H1 (cell line): ENCODE measurements around the gene PRDM10. TPM values are rescaled to one million over a fixed set of nuclear protein-coding genes. Genes with fewer than 3 reads are reported as not detected.

Source experiments
- CTCF ChIA-PET: fragments of 300-600 bp; sonication (Branson Sonifier 250); formaldehyde crosslinking; loops from one replicate; lab custom pipeline; 2021; ENCODE audit not compliant: partially characterized antibody; lab: Charles Lee
- POLR2A ChIA-PET: fragments of 300-600 bp; sonication (Branson Sonifier 250); formaldehyde crosslinking; loops from one replicate; lab custom pipeline; 2021; ENCODE audit warnings: inconsistent platforms; ENCODE audit not compliant: partially characterized antibody; lab: Charles Lee
- DNase-seq, 2 experiments: peaks; one replicate each; pipeline versions ENCODE4 v3.0.0 to v3.0.0-alpha.2; 2010 to 2022; ENCODE audit warnings: low spot score in 2 of 2, low read depth in 1 of 2, mixed read lengths in 1 of 2
- FAIRE-seq: peaks from 2 replicates; lab custom pipeline; 2011; peaks lifted over from hg19 to GRCh38; lab: Jason Lieb, UNC
- H2AFZ ChIP-seq: 2 replicates; pipeline ENCODE4 v1.8.1; 2012; ENCODE audit warnings: low read length, inconsistent platforms
- H2AK5ac ChIP-seq: 2 replicates; pipeline ENCODE4 v1.6.1; 2013; ENCODE audit warnings: low read depth, low read length
- H2BK120ac ChIP-seq: replicated peaks from 2 replicates; pipeline ENCODE3; 2013; ENCODE audit warnings: low read depth, low read length, inconsistent platforms
- H2BK12ac ChIP-seq: 2 replicates; pipeline ENCODE4 v1.6.1; 2013; ENCODE audit warnings: low read depth, low read length
- H2BK15ac ChIP-seq: 2 replicates; pipeline ENCODE4 v1.6.1; 2013; ENCODE audit warnings: low read length
- H2BK20ac ChIP-seq: 2 replicates; pipeline ENCODE4 v1.6.1; 2013; ENCODE audit warnings: low read length
- H2BK5ac ChIP-seq: 2 replicates; pipeline ENCODE4 v1.6.1; 2013; ENCODE audit warnings: low read depth, low read length
- H3K14ac ChIP-seq: 2 replicates; pipeline ENCODE4 v1.6.1; 2013; ENCODE audit warnings: inconsistent platforms; ENCODE audit not compliant: insufficient read length
- H3K18ac ChIP-seq: 2 replicates; pipeline ENCODE4 v1.6.1; 2013; ENCODE audit warnings: low read length; ENCODE audit errors: extremely low read depth
- H3K23ac ChIP-seq: 2 replicates; pipeline ENCODE4 v1.6.1; 2013; ENCODE audit warnings: inconsistent platforms; ENCODE audit not compliant: insufficient read length
- H3K23me2 ChIP-seq: 2 replicates; pipeline ENCODE4 v1.6.1; 2013; ENCODE audit warnings: low read depth, low read length
- H3K27ac ChIP-seq: 2 replicates; pipeline ENCODE4 v1.6.1; 2011; ENCODE audit warnings: low read depth, low read length, inconsistent platforms
- H3K27me3 ChIP-seq, 4 experiments: replicated peaks in 1 of 4; 1 replicate in 1 of 4; 2 replicates in 3 of 4; pipeline versions ENCODE4 v1.6.1 to v1.8.1; 2011 to 2013; ENCODE audit warnings: low read length in 3 of 4, mild to moderate bottlenecking in 3 of 4, inconsistent platforms in 2 of 4, mixed read lengths in 2 of 4, moderate library complexity in 1 of 4; ENCODE audit not compliant: control insufficient read depth in 3 of 4, insufficient read depth in 3 of 4; ENCODE audit errors: extremely low read depth in 1 of 4
- H3K36me3 ChIP-seq, 4 experiments: 2 replicates each; pipeline versions ENCODE4 v1.6.1 to v1.8.1; 2011 to 2013; ENCODE audit warnings: mild to moderate bottlenecking in 4 of 4, low read length in 3 of 4, moderate library complexity in 2 of 4, control low read depth in 1 of 4, inconsistent platforms in 1 of 4; ENCODE audit not compliant: insufficient read depth in 4 of 4, control insufficient read depth in 2 of 4
- H3K4ac ChIP-seq: replicated peaks from 2 replicates; pipeline ENCODE3; 2013; ENCODE audit warnings: low read length, low read depth, mixed read lengths, inconsistent platforms; ENCODE audit not compliant: insufficient read length
- H3K4me1 ChIP-seq, 4 experiments: replicated peaks in 1 of 4; 1 replicate in 1 of 4; 2 replicates in 3 of 4; pipeline versions ENCODE4 v1.6.1 to v1.8.1; 2011 to 2013; ENCODE audit warnings: low read length in 3 of 4, inconsistent platforms in 2 of 4, mixed read lengths in 1 of 4; ENCODE audit not compliant: insufficient read depth in 4 of 4, control insufficient read depth in 3 of 4
- H3K4me2 ChIP-seq, 2 experiments: 2 replicates each; pipeline versions ENCODE4 v1.6.1 to v1.8.1; 2011 to 2013; ENCODE audit warnings: low read depth in 2 of 2, low read length in 2 of 2, control low read depth in 1 of 2, inconsistent platforms in 1 of 2, mild to moderate bottlenecking in 1 of 2; ENCODE audit not compliant: insufficient read depth in 1 of 2
- H3K4me3 ChIP-seq, 4 experiments: fragments of 200-600, 300-600 bp in 1 of 4; sonication (generic), shearing (Covaris generic), sonication (Bioruptor Twin) in 1 of 4; 2 replicates each; pipeline versions ENCODE4 v1.5.1 to v1.8.1; 2011 to 2016; ENCODE audit warnings: low read length in 4 of 4, low read depth in 3 of 4, control low read depth in 2 of 4, inconsistent platforms in 2 of 4, mild to moderate bottlenecking in 2 of 4, mixed read lengths in 1 of 4, moderate library complexity in 1 of 4; ENCODE audit not compliant: insufficient read depth in 2 of 4; ENCODE audit errors: extremely low read depth in 1 of 4
- H3K56ac ChIP-seq: replicated peaks from 2 replicates; pipeline ENCODE3; 2013; ENCODE audit warnings: low read depth, mild to moderate bottlenecking, mixed read lengths, low read length, inconsistent platforms; ENCODE audit not compliant: insufficient read length
- H3K79me1 ChIP-seq: 2 replicates; pipeline ENCODE4 v1.6.1; 2013; ENCODE audit warnings: low read depth, low read length, control low read depth
- H3K79me2 ChIP-seq, 2 experiments: 2 replicates each; pipeline versions ENCODE4 v1.6.1 to v1.8.1; 2012 to 2013; ENCODE audit warnings: low read length in 2 of 2, mild to moderate bottlenecking in 2 of 2, inconsistent platforms in 1 of 2; ENCODE audit not compliant: insufficient read depth in 2 of 2, control insufficient read depth in 1 of 2
- H3K9ac ChIP-seq, 4 experiments: replicated peaks in 1 of 4; 1 replicate in 1 of 4; 2 replicates in 3 of 4; pipeline versions ENCODE4 v1.6.1 to v1.8.1; 2011 to 2013; ENCODE audit warnings: low read depth in 3 of 4, low read length in 3 of 4, control low read depth in 2 of 4, mild to moderate bottlenecking in 2 of 4, moderate library complexity in 2 of 4, inconsistent platforms in 1 of 4; ENCODE audit errors: extremely low read depth in 1 of 4
- H3K9me3 ChIP-seq, 2 experiments: 2 replicates each; pipeline versions ENCODE4 v1.6.1 to v1.8.1; 2012 to 2013; ENCODE audit warnings: mild to moderate bottlenecking in 2 of 2, moderate library complexity in 2 of 2, control low read depth in 1 of 2, inconsistent platforms in 1 of 2, low read depth in 1 of 2, low read length in 1 of 2, mixed read lengths in 1 of 2; ENCODE audit not compliant: insufficient read depth in 2 of 2
- H4K20me1 ChIP-seq, 2 experiments: replicated peaks in 1 of 2; 2 replicates each; pipeline versions ENCODE3 to v1.8.1; 2011 to 2013; ENCODE audit warnings: inconsistent platforms in 2 of 2, low read length in 2 of 2, mild to moderate bottlenecking in 1 of 2; ENCODE audit not compliant: insufficient read depth in 2 of 2, control insufficient read depth in 1 of 2
- H4K5ac ChIP-seq: 2 replicates; pipeline ENCODE4 v1.6.1; 2013; ENCODE audit warnings: low read length, low read depth, mixed read lengths, inconsistent platforms; ENCODE audit not compliant: insufficient read length
- H4K8ac ChIP-seq: 2 replicates; pipeline ENCODE4 v1.8.0; 2013; ENCODE audit warnings: mild to moderate bottlenecking, moderate library complexity, low read length, inconsistent platforms; ENCODE audit not compliant: insufficient read depth; ENCODE audit errors: extremely low read depth
- H4K91ac ChIP-seq: replicated peaks from 2 replicates; pipeline ENCODE3; 2013; ENCODE audit warnings: low read length, mixed read lengths, inconsistent platforms; ENCODE audit not compliant: insufficient read length
- JUN ChIP-seq: IDR thresholded peaks from 2 replicates; pipeline ENCODE4 v1.6.1; 2011; ENCODE audit warnings: low read depth, mild to moderate bottlenecking, improper control_type of control experiment, low read length
- JUND ChIP-seq: IDR thresholded peaks from 2 replicates; pipeline ENCODE4 v1.6.1; 2011; ENCODE audit warnings: mild to moderate bottlenecking, improper control_type of control experiment, low read length
- SP4 ChIP-seq: IDR thresholded peaks from 2 replicates; pipeline ENCODE4 v1.6.1; 2012; ENCODE audit warnings: low read length, inconsistent platforms
- TEAD4 ChIP-seq: IDR thresholded peaks from 2 replicates; pipeline ENCODE4 v1.6.1; 2012; ENCODE audit warnings: low read depth, low read length, inconsistent platforms, mixed read lengths
- WGBS, 2 experiments: shearing (Covaris generic) in 1 of 2; methylation state at CpG; one replicate each; pipeline versions ENCODE4 v1.1.6 to v1.1.7; 2013 to 2015; ENCODE audit warnings: low lambda C conversion rate in 2 of 2, mixed read lengths in 2 of 2, inconsistent platforms in 1 of 2, low coverage in 1 of 2, missing lambda C conversion rate in 1 of 2; ENCODE audit not compliant: insufficient replicate concordance in 2 of 2, insufficient coverage in 1 of 2, insufficient read length in 1 of 2; ENCODE audit errors: extremely low coverage in 1 of 2, missing lambda C conversion rate in 1 of 2; 5-methylcytosine and 5-hydroxymethylcytosine counted together
- polyA plus RNA-seq, 7 experiments: library from polyadenylated mRNA; depleted of rRNA in 3 of 7; stranded (reverse) in 5 of 7; unstranded in 2 of 7; fragments of >200 nt in 5 of 7; fragments of 200-250 nt in 2 of 7; gene quantifications; 1 replicate in 5 of 7; 2 replicates in 1 of 7; 4 replicates in 1 of 7; pipeline versions ENCODE4 v1.2.1 to v1.2.3, GENCODE V29; 2011 to 2013; ENCODE audit warnings: missing spikeins in 2 of 7, mixed read lengths in 2 of 7
- total RNA-seq: library from RNA; stranded (reverse); fragmentation: NEBNext Ultra II Directional; extraction: Animal tissue kit (Norgen Biotek cat#: 25700); gene quantifications from 2 replicates; pipeline ENCODE4 v1.2.1, GENCODE V29; 2021

Gene PRDM10
- total and polyA plus RNA-seq, 2 of the 8 experiments (the other 6 are each of a cell fraction or from before 2014, with no cell fraction given): 15.5 to 19.2 TPM

GRCh38 chr11:129861702-129862522 is 140.7 kb downstream of the PRDM10 start:
- 77% methylated on average over 16 of the region's 16 CpGs; no CpG with 5 or more reads in 1 of the 2 experiments for WGBS, 2 experiments
- Histone ChIP-seq H3K4me3 (no peak overlapping the region), H3K4me2 (peak overlapping the region; percentile 33 to 69; a peak in 3 of 4 replicates), H3K14ac (no peak overlapping the region), H3K4me1 (peaks cover 2 to 5% (median 4%) of the 10 kb centered on the region in 4 experiments; a peak in 6 of 7 replicates), H4K20me1 (peaks cover 0 to 1% of the 10 kb centered on the region in 2 experiments), H3K79me2 (no peaks in the 10 kb centered on the region), H3K27me3 (no peaks in the 10 kb centered on the region), H4K5ac (no peak overlapping the region), H3K23ac (no peak overlapping the region), H3K4ac (no peak overlapping the region), H4K91ac (no peak overlapping the region), H3K56ac (no peak overlapping the region), H2BK120ac (no peak overlapping the region), H3K23me2 (no peaks in the 10 kb centered on the region), H3K79me1 (no peaks in the 10 kb centered on the region), H3K36me3 (peaks cover 17 to 43% (median 33%) of the 10 kb centered on the region in 4 experiments), H2AFZ (no peak overlapping the region), H2BK12ac (peak overlapping the region; percentile 80; the same call in 1 of the 2 replicates), H2BK5ac (peak overlapping the region; percentile 82; the same call in 1 of the 2 replicates), H4K8ac (no peak overlapping the region), H2AK5ac (0 out of 2 replicates have a peak overlapping the region, but pooled peaks have one; percentile 24), H3K27ac (peak overlapping the region; percentile 44; the same call in 1 of the 2 replicates), H3K18ac (no peak overlapping the region), H3K9me3 (no peaks in the 10 kb centered on the region)
- CTCF ChIA-PET: interaction anchor here (0.6 to 2.7 kb wide), 10 partner anchors 11 to 978 kb away, joined by 3 to 10 read pairs (median 3); no protein-coding TSS in a partner anchor
- POLR2A ChIA-PET: interaction anchor here (1.1 kb wide), 1 partner anchor 8 kb away, joined by 3 read pairs; no protein-coding TSS in a partner anchor
- FAIRE-seq: no peak
- peak; percentile 77; the same call in 1 of the 2 replicates for TF ChIP-seq JUN
- TF ChIP-seq SP4: no peak
- peak; percentile 88 for TF ChIP-seq TEAD4
- TF ChIP-seq JUND: peak; percentile 85
- TF ChIP-seq, all 59 proteins: peak for 3
- Histone ChIP-seq H2BK20ac (no peak overlapping the region), H2BK15ac (no peak overlapping the region), H3K9ac (no peak overlapping the region)
- peak in 1 of 2 experiments; percentile 51 for DNase-seq
